AG04449 (cell line): ENCODE measurements around the gene TTC32.

ENCODE experiments used
- CTCF ChIA-PET: fragments of 350-600 bp; formaldehyde crosslinking; extraction: SDS; loops from one replicate; lab custom pipeline; 2021; ENCODE audit warnings: antibody characterized with exemption; lab: Yijun Ruan, JAX
- POLR2A ChIA-PET: fragments of 400-600, 350-600 bp; formaldehyde crosslinking; extraction: SDS; loops from one replicate; lab custom pipeline; 2020; ENCODE audit warnings: antibody characterized with exemption, inconsistent platforms; lab: Yijun Ruan, JAX
- DNase-seq: peaks from one replicate; pipeline ENCODE4 v3.0.0-alpha.2; 2010; ENCODE audit warnings: low read depth, low spot score
- H3K4me3 ChIP-seq: 2 replicates; pipeline ENCODE4 v1.5.1; 2011; ENCODE audit warnings: low read depth, mild to moderate bottlenecking, control low read depth, low read length
- CTCF ChIP-seq: IDR thresholded peaks from one replicate; pipeline ENCODE4 v1.5.1; 2011; ENCODE audit warnings: mild to moderate bottlenecking, moderate library complexity, low read length, control low read depth, inconsistent platforms; ENCODE audit not compliant: insufficient read depth; ENCODE audit errors: missing control alignments

Gene TTC32

GRCh38 chr2:19899985-19900930, 1.5 kb downstream of the TTC32 start:
- TF ChIP-seq CTCF: no peak
- peak overlapping the region; percentile 90 for H3K4me3 ChIP-seq
- ChIA-PET CTCF (interaction anchor here (1.1 to 1.3 kb wide), 3 partner anchors 11 to 195 kb away, joined by 3 to 4 read pairs (median 3); no protein-coding TSS in a partner anchor), POLR2A (no interaction called here)
- no peak for DNase-seq

- ChIA-PET CTCF (interaction anchor here (0.9 kb wide), 1 partner anchor 195 kb away, joined by 4 read pairs; no protein-coding TSS in a partner anchor), POLR2A (no interaction called here)
- TF ChIP-seq CTCF: no peak
- no peak for DNase-seq
- H3K4me3 ChIP-seq: no peak overlapping the region
Observed at GRCh38 chr2:19898592-19899329, 3.0 kb downstream of the TTC32 start.

- CTCF ChIA-PET: interaction anchor here (1.1 to 1.4 kb wide), 2 partner anchors 197 to 201 kb away, joined by 3 to 4 read pairs; no protein-coding TSS in a partner anchor
- POLR2A ChIA-PET: no interaction called here
Observed at GRCh38 chr2:19897623-19898245, 4.0 kb downstream of the TTC32 start.

GRCh38 chr2:19895535-19895934, 6.2 kb downstream of the TTC32 start:
- POLR2A ChIA-PET: no interaction called here
- CTCF ChIA-PET: no interaction called here
- TF ChIP-seq CTCF: no peak
- DNase-seq: no peak
- H3K4me3 ChIP-seq: no peak overlapping the region

More at GRCh38 chr2:19897623-19898245, 4.0 kb downstream of the TTC32 start:
- no peak for TF ChIP-seq CTCF
- DNase-seq: no peak
- no peak overlapping the region for H3K4me3 ChIP-seq

GRCh38 chr2:19894134-19894792, 7.5 kb downstream of the TTC32 start:
- no peak overlapping the region for H3K4me3 ChIP-seq
- ChIA-PET POLR2A (no interaction called here), CTCF (no interaction called here)
- TF ChIP-seq CTCF: no peak
- no peak for DNase-seq
